Esophagus muscularis mucosa (tissue), 4 donors: Measurements from ENCODE around the gene ZNF879.

Experiments
- CTCF ChIP-seq, 3 experiments: fragments of 200-600 bp in 2 of 3; fragments of 450-650 bp in 1 of 3; sonication (generic) in 2 of 3; IDR thresholded peaks; one replicate each; pipeline ENCODE4 v1.5.1; 2017 to 2019; ENCODE audit warnings: antibody characterized with exemption in 3 of 3, mild to moderate bottlenecking in 2 of 3, moderate library complexity in 1 of 3
- EP300 ChIP-seq: sonication (generic); formaldehyde crosslinking; IDR thresholded peaks from one replicate; pipeline ENCODE4 v1.6.1; 2017; ENCODE audit warnings: antibody characterized with exemption
- POLR2A ChIP-seq: fragments of 450-650 bp; IDR thresholded peaks from one replicate; pipeline ENCODE4 v1.6.1; 2017; ENCODE audit warnings: antibody characterized with exemption, moderate library complexity, mild to moderate bottlenecking, low read depth

- no peak for TF ChIP-seq POLR2A
- TF ChIP-seq EP300: no peak
- no peak for TF ChIP-seq CTCF (IDR thresholded peaks at IDR 0.05)
These were observed 42.1 kb downstream of the ZNF879 start for GRCh38 chr5:179065703-179066102.
